Kidney epithelial cell (primary cell): Measurements from ENCODE around the gene BOD1L2. TPM values are rescaled to one million over a fixed set of nuclear protein-coding genes. Genes with fewer than 3 reads are reported as not detected.

Experiments used
- DNase-seq: peaks from one replicate; pipeline ENCODE4 v3.0.0-alpha.2; 2010; ENCODE audit warnings: low read depth
- H3K27me3 ChIP-seq: 2 replicates; pipeline ENCODE4 v1.6.0; 2011; ENCODE audit warnings: low read length; ENCODE audit not compliant: control insufficient read depth, insufficient read depth
- H3K36me3 ChIP-seq: 2 replicates; pipeline ENCODE4 v1.5.1; 2011; ENCODE audit warnings: low read length; ENCODE audit not compliant: control insufficient read depth, insufficient read depth
- H3K4me3 ChIP-seq: 2 replicates; pipeline ENCODE4 v1.5.1; 2011; ENCODE audit warnings: low read depth, mild to moderate bottlenecking, control low read depth, low read length
- CTCF ChIP-seq: IDR thresholded peaks from 2 replicates; pipeline ENCODE4 v1.5.1; 2011; ENCODE audit warnings: mild to moderate bottlenecking, moderate library complexity, low read length, control low read depth, inconsistent platforms; ENCODE audit not compliant: insufficient read depth, poor library complexity, severe bottlenecking
- total RNA-seq: library from RNA; depleted of rRNA; stranded (reverse); fragments of >200 nt; gene quantifications from 2 replicates; pipeline ENCODE4 v1.2.3, GENCODE V29; 2015

Gene BOD1L2
- not detected in 2 replicates for total RNA-seq

- no peaks in the 10 kb centered on the region for H3K36me3 ChIP-seq
- no peak within 1 kb of the TSS for H3K4me3 ChIP-seq
- DNase-seq: no peak
- no peak for TF ChIP-seq CTCF
- H3K27me3 ChIP-seq: peaks cover 5% of the 10 kb centered on the region
Measured at GRCh38 chr18:57146956-57147636, at the start of gene BOD1L2. TSS of gene BOD1L2 (plus strand) at chr18:57147087. CDS start at chr18:57147313, 226 bp downstream.

- no peaks in the 10 kb centered on the region for H3K36me3 ChIP-seq
- TF ChIP-seq CTCF: no peak
- no peaks in the 10 kb centered on the region for H3K27me3 ChIP-seq
- DNase-seq: no peak
- no peak overlapping the region for H3K4me3 ChIP-seq
Measured at GRCh38 chr18:57107140-57107832, 39.6 kb upstream of the BOD1L2 start.

- TF ChIP-seq CTCF: no peak
- Histone ChIP-seq H3K27me3 (no peaks in the 10 kb centered on the region), H3K4me3 (no peak overlapping the region), H3K36me3 (no peaks in the 10 kb centered on the region)
- DNase-seq: no peak
Measured at GRCh38 chr18:57110290-57110689, 36.6 kb upstream of the BOD1L2 start.

GRCh38 chr18:57113799-57114420, 33.0 kb upstream of the BOD1L2 start:
- no peak for TF ChIP-seq CTCF
- DNase-seq: no peak
- Histone ChIP-seq H3K27me3 (no peaks in the 10 kb centered on the region), H3K36me3 (no peaks in the 10 kb centered on the region), H3K4me3 (no peak overlapping the region)

GRCh38 chr18:57116598-57117132, 30.2 kb upstream of the BOD1L2 start:
- no peaks in the 10 kb centered on the region for H3K36me3 ChIP-seq
- H3K4me3 ChIP-seq: no peak overlapping the region
- TF ChIP-seq CTCF: no peak
- H3K27me3 ChIP-seq: peaks cover 4% of the 10 kb centered on the region
- no peak for DNase-seq
